AG04450 (cell line): ENCODE results near the gene IRF5. TPM values are rescaled to one million over a fixed set of nuclear protein-coding genes. Genes with fewer than 3 reads are reported as not detected.
A peak's percentile ranks its signal among the peaks of the same experiment; 100 is the strongest.

Source experiments
- CTCF ChIA-PET: fragments of 300-600, 350-600 bp; formaldehyde crosslinking; extraction: SDS; loops from one replicate; lab custom pipeline; 2022; ENCODE audit warnings: antibody characterized with exemption, inconsistent platforms; lab: Charles Lee
- POLR2A ChIA-PET: fragments of 350-600 bp; formaldehyde crosslinking; extraction: SDS; loops from one replicate; lab custom pipeline; 2021; ENCODE audit warnings: antibody characterized with exemption, inconsistent platforms; lab: Yijun Ruan, JAX
- DNase-seq: peaks from one replicate; pipeline ENCODE4 v3.0.0-alpha.2; 2011; ENCODE audit warnings: low read depth, low spot score
- H3K27ac ChIP-seq: one replicate; pipeline ENCODE4 v1.5.1; 2012; ENCODE audit warnings: low read depth, low read length, control low read depth
- H3K27me3 ChIP-seq: one replicate; pipeline ENCODE4 v1.6.0; 2012; ENCODE audit warnings: low read length; ENCODE audit not compliant: control insufficient read depth, insufficient read depth
- H3K4me3 ChIP-seq: 2 replicates; pipeline ENCODE4 v1.5.1; 2011; ENCODE audit warnings: mild to moderate bottlenecking, low read depth, low read length, control low read depth
- H3K9me3 ChIP-seq: 2 replicates; pipeline ENCODE4 v1.5.1; 2012; ENCODE audit warnings: low read length; ENCODE audit not compliant: control insufficient read depth, insufficient read depth
- polyA plus RNA-seq: library from polyadenylated mRNA; depleted of rRNA; stranded (reverse); fragments of >200 nt; gene quantifications from 2 replicates; pipeline ENCODE4 v1.2.3, GENCODE V29; 2011
- TF ChIP-seq, protein P1 (sequence below): IDR thresholded peaks from 2 replicates; pipeline ENCODE4 v1.5.1; 2011; ENCODE audit warnings: low read depth, low read length, control low read depth, inconsistent platforms

Gene IRF5
- polyA plus RNA-seq, 1 experiment = 0.06 TPM

DNA sequence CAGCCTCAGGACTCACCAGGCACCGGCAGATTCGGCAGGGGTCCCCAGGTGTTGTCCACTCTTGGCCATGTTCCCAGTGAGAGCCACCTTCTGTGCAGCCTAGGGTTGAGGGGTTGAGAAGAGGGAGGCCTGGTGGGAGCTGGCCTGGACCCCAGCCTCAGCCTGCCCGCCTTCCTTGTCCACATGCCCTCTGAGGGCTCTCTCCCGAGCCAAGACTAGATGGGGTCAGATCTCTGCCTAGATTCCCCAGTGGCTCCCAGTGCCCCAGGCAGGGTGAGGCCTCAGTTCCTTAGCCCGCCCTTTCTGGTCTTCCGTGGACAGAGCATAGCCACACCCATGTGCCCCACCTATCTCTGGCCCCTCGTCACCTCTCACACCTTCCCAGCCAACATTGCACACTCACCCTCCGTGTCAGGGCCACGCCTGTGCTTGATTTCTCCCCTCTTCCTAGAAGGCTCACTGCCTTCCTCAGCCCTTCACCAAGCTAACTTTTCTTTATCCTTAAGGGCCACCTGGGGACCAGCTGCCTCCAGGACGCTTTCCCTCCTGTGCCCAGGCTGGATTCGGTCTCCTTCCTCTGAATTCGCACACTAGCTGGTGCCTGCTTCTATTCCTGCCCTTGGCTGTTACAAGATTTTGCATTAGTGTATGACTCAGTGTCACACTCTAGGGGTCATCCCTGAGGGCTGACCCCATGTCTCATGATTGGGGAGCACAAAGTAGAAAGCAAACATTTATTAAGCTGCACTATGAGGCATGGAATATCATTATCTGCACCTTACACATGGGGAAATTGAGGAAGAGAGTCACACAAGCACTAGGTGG, 34.8 kb upstream of the IRF5 start:
- no peak for DNase-seq
- ChIA-PET CTCF (interaction anchor here (0.6 to 3.4 kb wide), 4 partner anchors 19 to 443 kb away, joined by 3 to 43 read pairs (median 4); no protein-coding TSS in a partner anchor), POLR2A (no interaction called here)
- Histone ChIP-seq H3K4me3 (no peak overlapping the region), H3K27me3 (peaks cover 15% of the 10 kb centered on the region), H3K9me3 (no peaks in the 10 kb centered on the region), H3K27ac (no peak overlapping the region)
- TF ChIP-seq, protein P1, sequence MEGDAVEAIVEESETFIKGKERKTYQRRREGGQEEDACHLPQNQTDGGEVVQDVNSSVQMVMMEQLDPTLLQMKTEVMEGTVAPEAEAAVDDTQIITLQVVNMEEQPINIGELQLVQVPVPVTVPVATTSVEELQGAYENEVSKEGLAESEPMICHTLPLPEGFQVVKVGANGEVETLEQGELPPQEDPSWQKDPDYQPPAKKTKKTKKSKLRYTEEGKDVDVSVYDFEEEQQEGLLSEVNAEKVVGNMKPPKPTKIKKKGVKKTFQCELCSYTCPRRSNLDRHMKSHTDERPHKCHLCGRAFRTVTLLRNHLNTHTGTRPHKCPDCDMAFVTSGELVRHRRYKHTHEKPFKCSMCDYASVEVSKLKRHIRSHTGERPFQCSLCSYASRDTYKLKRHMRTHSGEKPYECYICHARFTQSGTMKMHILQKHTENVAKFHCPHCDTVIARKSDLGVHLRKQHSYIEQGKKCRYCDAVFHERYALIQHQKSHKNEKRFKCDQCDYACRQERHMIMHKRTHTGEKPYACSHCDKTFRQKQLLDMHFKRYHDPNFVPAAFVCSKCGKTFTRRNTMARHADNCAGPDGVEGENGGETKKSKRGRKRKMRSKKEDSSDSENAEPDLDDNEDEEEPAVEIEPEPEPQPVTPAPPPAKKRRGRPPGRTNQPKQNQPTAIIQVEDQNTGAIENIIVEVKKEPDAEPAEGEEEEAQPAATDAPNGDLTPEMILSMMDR = no peak

DNA sequence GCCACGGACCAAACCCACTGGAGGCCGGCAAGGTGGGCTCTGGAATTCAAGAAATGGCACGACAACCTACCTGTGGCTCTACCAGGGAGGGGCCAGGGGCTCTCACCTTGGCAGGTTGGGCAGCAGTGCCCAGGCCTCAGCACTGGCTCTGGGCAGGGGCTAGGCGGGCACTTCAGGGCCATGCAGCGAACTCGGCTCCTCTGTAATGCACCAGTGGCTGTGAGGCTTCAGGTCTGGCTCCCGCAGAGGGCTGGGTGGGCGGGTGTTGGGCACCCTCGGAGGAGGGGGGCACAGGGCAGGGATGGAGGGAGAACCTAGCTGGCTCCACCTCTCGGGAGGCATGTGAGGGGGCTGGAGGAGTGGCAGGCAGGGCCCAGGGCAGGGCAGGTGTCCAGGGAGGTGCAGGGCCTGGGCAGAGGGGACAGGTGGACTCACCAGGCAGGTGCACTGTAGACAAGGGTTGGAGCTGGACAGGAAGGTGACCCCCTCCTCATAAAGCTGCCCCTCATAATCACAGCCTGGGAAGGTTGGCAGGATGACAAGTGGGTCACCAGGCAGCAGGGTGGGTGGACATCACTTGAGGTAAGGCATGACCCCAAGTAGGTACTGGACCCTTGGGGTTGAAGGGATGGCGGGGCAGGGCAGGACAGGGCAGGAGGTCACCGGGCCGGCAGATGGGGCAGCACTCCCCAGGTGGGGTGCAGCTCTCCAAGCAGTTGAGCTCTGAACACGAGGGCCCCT, 33.9 kb upstream of the IRF5 start:
- POLR2A ChIA-PET = no interaction called here

DNA sequence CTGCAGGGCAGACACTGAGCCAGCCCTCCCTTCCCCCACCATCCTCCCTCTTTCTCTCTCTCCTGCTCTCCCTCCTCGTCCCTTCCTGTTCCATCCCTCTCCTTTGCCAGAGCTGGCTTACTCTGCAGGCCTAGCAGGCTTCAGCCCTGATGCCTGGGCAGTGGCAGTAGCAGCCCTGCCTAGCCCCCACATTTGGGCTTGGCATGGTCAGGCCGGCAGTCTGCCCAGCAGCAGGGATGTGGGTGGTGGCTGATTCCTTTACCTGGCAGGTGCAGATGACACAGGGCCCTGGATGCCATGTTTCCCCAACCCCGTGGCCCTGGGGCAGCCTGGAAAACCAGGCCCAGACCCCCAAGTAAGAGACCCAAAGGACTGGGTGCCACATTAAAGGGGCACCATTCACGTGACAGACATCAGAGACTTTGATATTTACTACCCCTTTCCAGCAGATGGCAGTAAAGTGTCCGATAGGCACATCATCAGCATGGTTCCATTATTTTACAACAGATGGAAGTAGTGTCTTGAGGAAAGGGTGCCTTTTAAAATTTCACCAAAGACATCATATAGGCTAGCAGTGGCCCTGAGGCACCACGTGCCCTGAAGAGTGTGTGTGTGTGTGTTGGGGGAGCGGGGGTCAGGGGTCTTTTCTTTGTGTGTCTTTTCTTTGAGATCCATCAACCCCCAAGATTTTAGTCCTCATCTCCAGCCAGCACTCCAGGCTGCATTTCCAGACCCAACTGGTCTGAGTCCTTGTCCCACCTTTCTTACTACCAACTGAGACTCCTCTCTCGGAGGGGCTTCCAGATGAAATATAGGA, 33.1 kb upstream of the IRF5 start:
- Histone ChIP-seq H3K9me3 (no peaks in the 10 kb centered on the region), H3K27me3 (peaks cover 18% of the 10 kb centered on the region), H3K27ac (no peak overlapping the region), H3K4me3 (no peak overlapping the region)
- DNase-seq = no peak
- POLR2A ChIA-PET = no interaction called here
- CTCF ChIA-PET = interaction anchor here (0.6 to 3.4 kb wide), 3 partner anchors 183 to 969 kb away, joined by 3 to 43 read pairs (median 3); no protein-coding TSS in a partner anchor
- TF ChIP-seq, protein P1 = peak; percentile 65

More for the DNA sequence above, 33.9 kb upstream of the IRF5 start:
- TF ChIP-seq, protein P1 = no peak
- CTCF ChIA-PET = interaction anchor here (0.5 to 3.4 kb wide), 5 partner anchors 20 to 970 kb away, joined by 3 to 43 read pairs (median 4); no protein-coding TSS in a partner anchor
- no peak for DNase-seq
- peaks cover 18% of the 10 kb centered on the region for H3K27me3 ChIP-seq
- H3K4me3 ChIP-seq = no peak overlapping the region
- H3K27ac ChIP-seq = no peak overlapping the region
- no peaks in the 10 kb centered on the region for H3K9me3 ChIP-seq

DNA sequence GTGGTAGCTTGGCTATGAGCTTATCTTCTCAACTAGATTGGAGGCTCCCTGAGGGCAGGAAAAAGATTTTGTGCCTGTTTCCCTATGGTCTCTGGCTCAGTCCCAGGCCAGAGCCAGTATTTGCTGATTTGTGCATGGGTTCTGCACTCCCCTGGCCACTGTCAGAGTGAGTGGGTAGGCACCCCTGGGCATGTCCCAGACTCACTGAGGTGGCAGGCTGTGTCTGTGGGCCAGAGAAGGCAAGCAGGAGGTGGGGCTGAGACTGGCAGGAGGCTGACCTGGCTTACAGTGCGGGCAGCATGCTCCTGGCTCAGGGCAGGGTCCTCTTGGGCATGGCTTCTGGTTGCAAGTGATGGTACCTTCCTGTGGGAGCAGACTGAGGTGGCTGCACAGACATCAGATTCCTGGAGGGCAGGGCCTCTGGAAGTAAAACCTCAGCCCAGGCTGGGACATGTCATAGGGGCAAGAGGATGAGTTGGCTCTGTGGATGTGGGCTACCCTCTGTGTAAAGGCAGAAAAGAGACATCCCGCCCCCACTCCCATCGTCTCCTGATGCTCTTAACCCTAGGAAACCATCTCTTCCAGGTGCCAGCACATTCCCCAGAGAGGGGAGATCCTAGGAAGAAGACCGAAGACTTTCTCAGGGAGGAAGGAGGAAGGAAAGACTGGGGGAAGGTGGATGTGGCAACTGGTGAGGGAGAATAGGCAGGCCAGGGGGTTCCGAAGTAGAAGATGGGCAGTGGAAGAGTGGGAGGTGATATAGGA, 31.5 kb upstream of the IRF5 start:
- ChIA-PET POLR2A (no interaction called here), CTCF (interaction anchor here (1.1 kb wide), 1 partner anchor 186 kb away, joined by 4 read pairs; no protein-coding TSS in a partner anchor)
- TF ChIP-seq, protein P1 = no peak
- Histone ChIP-seq H3K27me3 (peaks cover 30% of the 10 kb centered on the region), H3K4me3 (no peak overlapping the region), H3K9me3 (no peaks in the 10 kb centered on the region; the same call in 1 of the 2 replicates), H3K27ac (no peak overlapping the region)
- no peak for DNase-seq
